Activated naive CD4-positive, alpha-beta T cell treated with anti-CD3 and anti-CD28 coated beads, Interleukin-2, amount 50 U/mL, for 16 hours (primary cell): ENCODE measurements around the gene CARM1.
"Not testable (repeated sequence)": the region's sequence is repeated elsewhere in the genome, so short reads cannot be mapped to it uniquely, and the experiment has no call there.

Experiments used
- DNase-seq: peaks from one replicate; pipeline ENCODE4 v3.0.0-alpha.2; 2020

Gene CARM1

GRCh38 chr19:10935371-10936059 lies 64.2 kb downstream of the CARM1 start:
- DNase-seq = no peak

GRCh38 chr19:10936661-10937084 lies 65.3 kb downstream of the CARM1 start:
- no peak for DNase-seq

- DNase-seq = not testable (repeated sequence)
Observed at GRCh38 chr19:10941649-10942048, 70.3 kb downstream of the CARM1 start.

- not testable (repeated sequence) for DNase-seq
Observed at GRCh38 chr19:10943412-10943811, 72.1 kb downstream of the CARM1 start.

GRCh38 chr19:10945264-10945663 lies 73.9 kb downstream of the CARM1 start:
- DNase-seq = no peak

GRCh38 chr19:10946958-10947657 lies 75.8 kb downstream of the CARM1 start:
- DNase-seq = no peak

GRCh38 chr19:10952809-10953208 lies 81.5 kb downstream of the CARM1 start:
- DNase-seq = no peak

- not testable (repeated sequence) for DNase-seq
Observed at GRCh38 chr19:10959277-10959968, 88.1 kb downstream of the CARM1 start.

- DNase-seq = peak; percentile 98
Observed at GRCh38 chr19:10960314-10961072, 89.1 kb downstream of the CARM1 start, which contains the start of gene SMARCA4. Gene SMARCA4 (plus strand): TSS chr19:10961030. CDS start chr19:10984152, 23,122 bp downstream.

GRCh38 chr19:10961073-10961860 lies 89.9 kb downstream of the CARM1 start:
- DNase-seq = no peak

- no peak for DNase-seq
Observed at GRCh38 chr19:10962863-10963262, 91.5 kb downstream of the CARM1 start.

GRCh38 chr19:10963865-10964264 lies 92.5 kb downstream of the CARM1 start:
- no peak for DNase-seq

- DNase-seq = no peak
Observed at GRCh38 chr19:10964903-10965302, 93.5 kb downstream of the CARM1 start.

- DNase-seq = no peak
Observed at GRCh38 chr19:10965398-10965797, 94.0 kb downstream of the CARM1 start.

- DNase-seq = no peak
Observed at GRCh38 chr19:10966809-10967208, 95.5 kb downstream of the CARM1 start.

GRCh38 chr19:10968527-10969135 lies 97.3 kb downstream of the CARM1 start:
- no peak for DNase-seq

GRCh38 chr19:10971107-10971726 lies 99.9 kb downstream of the CARM1 start:
- no peak for DNase-seq
